Brain microvascular endothelial cell (primary cell): ENCODE data around the gene CDYL.

Experiments used
- DNase-seq: peaks from one replicate; pipeline ENCODE4 v3.0.0-alpha.2; 2020
- H3K27ac ChIP-seq: fragments of 250-450 bp; sonication (Bioruptor Pico); 2 replicates; pipeline ENCODE4 v1.5.1; 2020; ENCODE audit warnings: mild to moderate bottlenecking, moderate library complexity
- H3K27me3 ChIP-seq: fragments of 250-450 bp; sonication (Bioruptor Pico); replicated peaks from 2 replicates; pipeline ENCODE4 v1.5.1; 2020; ENCODE audit warnings: mild to moderate bottlenecking
- H3K36me3 ChIP-seq: fragments of 250-450 bp; sonication (Bioruptor Pico); replicated peaks from 2 replicates; pipeline ENCODE4 v1.5.1; 2020; ENCODE audit warnings: mild to moderate bottlenecking
- H3K4me3 ChIP-seq: 2 replicates; pipeline ENCODE4 v1.5.1; 2011; ENCODE audit warnings: low read depth, mild to moderate bottlenecking, control low read depth, low read length, moderate library complexity
- in situ Hi-C: cut with HindIII; loops from 2 replicates; pipeline ENCODE4 v1.10.0; 2017; ENCODE audit warnings: low sequenced_read_pairs, low pct_ligation_motif_present
- TF ChIP-seq, protein P1 (sequence below): IDR thresholded peaks from 2 replicates; pipeline ENCODE4 v1.5.1; 2011; ENCODE audit warnings: low read depth, mild to moderate bottlenecking, moderate library complexity, low read length, control low read depth, inconsistent platforms; ENCODE audit errors: missing control alignments

CDYL gene, protein sequence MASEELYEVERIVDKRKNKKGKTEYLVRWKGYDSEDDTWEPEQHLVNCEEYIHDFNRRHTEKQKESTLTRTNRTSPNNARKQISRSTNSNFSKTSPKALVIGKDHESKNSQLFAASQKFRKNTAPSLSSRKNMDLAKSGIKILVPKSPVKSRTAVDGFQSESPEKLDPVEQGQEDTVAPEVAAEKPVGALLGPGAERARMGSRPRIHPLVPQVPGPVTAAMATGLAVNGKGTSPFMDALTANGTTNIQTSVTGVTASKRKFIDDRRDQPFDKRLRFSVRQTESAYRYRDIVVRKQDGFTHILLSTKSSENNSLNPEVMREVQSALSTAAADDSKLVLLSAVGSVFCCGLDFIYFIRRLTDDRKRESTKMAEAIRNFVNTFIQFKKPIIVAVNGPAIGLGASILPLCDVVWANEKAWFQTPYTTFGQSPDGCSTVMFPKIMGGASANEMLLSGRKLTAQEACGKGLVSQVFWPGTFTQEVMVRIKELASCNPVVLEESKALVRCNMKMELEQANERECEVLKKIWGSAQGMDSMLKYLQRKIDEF

DNA sequence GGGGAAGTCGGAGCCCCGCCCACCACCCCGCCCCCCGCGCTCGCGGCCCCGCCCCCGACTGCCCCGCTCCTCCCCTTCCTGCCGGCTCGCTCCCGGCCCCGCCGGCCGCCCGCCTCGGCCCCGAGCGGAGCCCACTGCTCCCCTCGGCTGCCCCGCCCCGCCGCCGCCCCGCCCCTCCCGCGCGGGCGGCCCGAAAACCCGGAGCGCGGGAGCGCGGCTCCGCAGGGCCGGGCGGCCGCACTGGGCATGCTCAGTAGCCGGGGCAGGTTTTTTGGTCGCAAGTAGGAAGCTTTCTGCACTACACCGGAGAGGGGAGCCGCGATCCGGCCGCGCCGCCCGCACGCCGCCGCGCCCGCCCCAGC is at the start of gene CDYL:
Gene CDYL, plus strand, starts transcription at position 274 of the 362 bp plus-strand sequence. CDS start 380 bp downstream, outside the sequence.
- in situ Hi-C loops: no loop called here
- H3K36me3 ChIP-seq: no peaks in the 10 kb centered on the region
- TF ChIP-seq, protein P1, sequence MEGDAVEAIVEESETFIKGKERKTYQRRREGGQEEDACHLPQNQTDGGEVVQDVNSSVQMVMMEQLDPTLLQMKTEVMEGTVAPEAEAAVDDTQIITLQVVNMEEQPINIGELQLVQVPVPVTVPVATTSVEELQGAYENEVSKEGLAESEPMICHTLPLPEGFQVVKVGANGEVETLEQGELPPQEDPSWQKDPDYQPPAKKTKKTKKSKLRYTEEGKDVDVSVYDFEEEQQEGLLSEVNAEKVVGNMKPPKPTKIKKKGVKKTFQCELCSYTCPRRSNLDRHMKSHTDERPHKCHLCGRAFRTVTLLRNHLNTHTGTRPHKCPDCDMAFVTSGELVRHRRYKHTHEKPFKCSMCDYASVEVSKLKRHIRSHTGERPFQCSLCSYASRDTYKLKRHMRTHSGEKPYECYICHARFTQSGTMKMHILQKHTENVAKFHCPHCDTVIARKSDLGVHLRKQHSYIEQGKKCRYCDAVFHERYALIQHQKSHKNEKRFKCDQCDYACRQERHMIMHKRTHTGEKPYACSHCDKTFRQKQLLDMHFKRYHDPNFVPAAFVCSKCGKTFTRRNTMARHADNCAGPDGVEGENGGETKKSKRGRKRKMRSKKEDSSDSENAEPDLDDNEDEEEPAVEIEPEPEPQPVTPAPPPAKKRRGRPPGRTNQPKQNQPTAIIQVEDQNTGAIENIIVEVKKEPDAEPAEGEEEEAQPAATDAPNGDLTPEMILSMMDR: no peak
- H3K27me3 ChIP-seq: peaks cover 3% of the 10 kb centered on the region
- DNase-seq: peak; percentile 67
- H3K4me3 ChIP-seq: peak within 1 kb of the TSS; percentile 63
- peak within 1 kb of the TSS; percentile 48 for H3K27ac ChIP-seq

DNA sequence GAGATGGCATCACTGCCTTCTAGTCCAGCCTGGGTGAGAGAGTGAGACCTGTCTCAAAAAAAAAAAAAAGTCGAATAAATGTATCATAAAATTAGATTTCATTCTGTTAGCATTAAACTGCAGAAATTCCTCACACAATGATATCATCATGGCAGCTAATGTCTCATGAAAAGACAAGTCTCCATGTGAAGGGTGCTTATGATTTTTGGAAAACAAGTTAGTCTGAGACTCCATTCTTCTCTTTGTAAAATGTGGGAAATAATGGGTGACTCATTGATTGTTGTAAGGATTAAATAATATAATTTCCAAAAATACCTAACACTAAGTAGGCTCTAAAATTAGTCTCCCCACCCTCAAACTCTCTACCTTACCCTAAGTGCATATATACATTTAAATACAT is 49.6 kb upstream of the CDYL start:
- TF ChIP-seq, protein P1: no peak
- H3K27me3 ChIP-seq: no peaks in the 10 kb centered on the region
- no peak overlapping the region for H3K4me3 ChIP-seq
- no peaks in the 10 kb centered on the region for H3K36me3 ChIP-seq
- in situ Hi-C loops: no loop called here
- H3K27ac ChIP-seq: no peak overlapping the region
- no peak for DNase-seq

DNA sequence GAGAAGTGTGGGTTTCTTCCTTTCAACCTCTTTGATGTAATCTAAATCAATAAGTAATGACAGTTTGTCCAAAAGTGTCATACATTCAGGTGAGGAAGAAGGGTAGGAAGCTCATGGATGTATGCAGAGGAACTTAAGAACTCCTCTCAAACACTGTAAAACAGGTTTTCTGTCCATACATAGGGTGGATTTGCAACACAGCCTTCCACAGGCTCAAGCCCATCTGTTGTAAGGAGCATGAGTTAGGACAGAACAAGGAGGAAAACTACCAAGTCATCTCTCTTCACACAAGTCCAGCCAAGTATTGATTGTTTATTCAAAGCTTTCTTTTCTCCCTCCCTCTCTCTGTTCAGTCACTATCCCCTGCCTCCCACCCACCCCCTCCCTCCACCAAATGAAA is 49.0 kb upstream of the CDYL start:
- no peaks in the 10 kb centered on the region for H3K36me3 ChIP-seq
- TF ChIP-seq, protein P1: no peak
- in situ Hi-C loops: no loop called here
- H3K4me3 ChIP-seq: no peak overlapping the region
- no peaks in the 10 kb centered on the region for H3K27me3 ChIP-seq
- H3K27ac ChIP-seq: no peak overlapping the region
- no peak for DNase-seq

DNA sequence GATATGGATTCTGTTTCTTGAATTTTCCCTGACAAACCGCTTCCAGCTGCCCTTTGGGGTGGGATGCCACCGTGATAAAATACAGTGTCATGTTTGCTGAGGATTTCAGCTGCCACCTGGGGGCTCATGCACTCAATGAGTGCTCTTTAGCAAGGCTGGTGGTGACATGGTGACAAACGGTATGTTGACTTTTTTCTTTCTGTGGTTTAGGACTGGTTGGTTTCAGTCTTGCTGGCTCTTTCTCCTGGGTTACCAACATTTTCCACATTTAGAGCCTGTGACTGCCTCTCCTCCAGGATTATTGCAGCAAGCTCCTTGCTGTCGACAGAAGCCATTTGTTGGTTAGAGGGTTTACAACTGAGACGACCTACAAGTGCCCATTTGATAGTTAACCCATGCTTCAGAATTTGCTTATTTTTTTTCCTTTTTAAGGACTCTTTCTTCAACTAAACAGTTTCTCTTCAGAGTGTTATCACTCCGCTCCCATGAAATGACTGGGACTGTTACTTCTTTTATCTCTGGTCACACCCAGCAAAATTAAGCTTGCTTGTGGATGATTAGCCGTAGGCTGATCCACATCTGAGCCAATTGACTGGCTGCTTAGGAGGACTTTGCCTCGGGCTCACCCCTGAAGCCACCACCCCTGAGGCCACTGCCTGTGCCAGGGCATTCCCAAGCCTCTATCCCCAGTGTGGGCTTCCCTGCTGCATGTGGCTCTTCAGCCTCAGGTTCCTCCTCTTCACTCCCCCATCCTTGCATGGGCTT is 48.4 kb upstream of the CDYL start:
- Histone ChIP-seq H3K27ac (no peak overlapping the region), H3K27me3 (no peaks in the 10 kb centered on the region), H3K36me3 (no peaks in the 10 kb centered on the region), H3K4me3 (no peak overlapping the region)
- no peak for DNase-seq
- in situ Hi-C loops: no loop called here
- TF ChIP-seq, protein P1: no peak

DNA sequence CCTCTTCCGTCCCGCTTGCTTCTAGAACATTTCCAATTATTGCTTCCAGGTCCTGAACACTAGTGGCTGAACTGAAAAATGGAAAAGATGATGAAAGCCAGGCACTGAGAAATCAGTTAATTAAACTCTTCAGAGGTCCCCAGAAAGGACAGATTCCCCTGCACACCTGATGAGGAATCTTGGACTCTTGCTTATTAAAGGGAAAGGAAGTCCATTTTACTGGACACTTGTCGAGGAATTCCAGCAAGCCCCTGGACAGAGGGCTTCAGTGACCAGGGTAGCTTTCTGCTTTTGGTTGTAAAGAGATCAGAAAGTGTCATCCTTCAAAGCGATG is 47.8 kb upstream of the CDYL start:
- TF ChIP-seq, protein P1: no peak
- Histone ChIP-seq H3K27ac (no peak overlapping the region), H3K27me3 (no peaks in the 10 kb centered on the region), H3K36me3 (no peaks in the 10 kb centered on the region), H3K4me3 (no peak overlapping the region)
- no peak for DNase-seq
- in situ Hi-C loops: no loop called here
